Astrocyte (in vitro differentiated cells and primary cell): ENCODE data around the gene TRDN.

Source experiments
- CTCF ChIP-seq: IDR thresholded peaks from 2 replicates; pipeline ENCODE4 v1.5.1; 2011; ENCODE audit warnings: low read depth, mild to moderate bottlenecking, inconsistent platforms, low read length, moderate library complexity; ENCODE audit not compliant: insufficient read depth
- EZH2 ChIP-seq: IDR thresholded peaks from 2 replicates; pipeline ENCODE4 v1.6.1; 2012; ENCODE audit warnings: mild to moderate bottlenecking, low read length, inconsistent platforms; ENCODE audit not compliant: insufficient read depth

- TF ChIP-seq CTCF (no peak), EZH2 (no peak)
Observed at GRCh38 chr6:123372737-123373136, 264.0 kb downstream of the TRDN start.
